HEK293 (cell line): ENCODE data around the gene OR2T29.
"Not testable (repeated sequence)": the region's sequence is repeated elsewhere in the genome, so short reads cannot be mapped to it uniquely, and the experiment has no call there.

ENCODE experiments used
- CTCF ChIA-PET: fragments of 350-600 bp; formaldehyde crosslinking; extraction: SDS; loops from one replicate; lab custom pipeline; 2021; ENCODE audit warnings: antibody characterized with exemption; lab: Yijun Ruan, JAX
- POLR2A ChIA-PET: fragments of 300-600 bp; formaldehyde crosslinking; extraction: SDS; loops from one replicate; lab custom pipeline; 2020; ENCODE audit warnings: antibody characterized with exemption, inconsistent platforms; lab: Yijun Ruan, JAX
- H3K27ac ChIP-seq: fragments of 200-500 bp; sonication (Bioruptor generic); 2 replicates; pipeline ENCODE4 v1.5.1; 2014; ENCODE audit warnings: low read depth, low read length, control low read depth, inconsistent platforms; ENCODE audit errors: extremely low read depth
- H3K36me3 ChIP-seq, 2 experiments: fragments of 200-500 bp in 1 of 2; sonication (Bioruptor generic) in 1 of 2; 1 replicate in 1 of 2; 2 replicates in 1 of 2; pipeline ENCODE4 v1.5.1; 2014 to 2017; ENCODE audit warnings: inconsistent platforms in 2 of 2, low read length in 2 of 2; ENCODE audit not compliant: control insufficient read depth in 2 of 2, insufficient read depth in 1 of 2
- H3K4me1 ChIP-seq: fragments of 200-500 bp; sonication (Bioruptor generic); 2 replicates; pipeline ENCODE4 v1.5.1; 2014; ENCODE audit warnings: mild to moderate bottlenecking, low read length, inconsistent platforms; ENCODE audit not compliant: control insufficient read depth, insufficient read depth
- H3K4me3 ChIP-seq: 2 replicates; pipeline ENCODE4 v1.5.1; 2011; ENCODE audit warnings: low read depth, mild to moderate bottlenecking, control low read depth, low read length, moderate library complexity
- H3K9me3 ChIP-seq: fragments of 200-500 bp; sonication (Bioruptor generic); 2 replicates; pipeline ENCODE4 v1.5.1; 2014; ENCODE audit warnings: low read depth, low read length, inconsistent platforms; ENCODE audit not compliant: control insufficient read depth, insufficient read depth
- KLF16 ChIP-seq: fragments of 450-650 bp; formaldehyde crosslinking; IDR thresholded peaks from 2 replicates; pipeline ENCODE4 v1.5.1; 2017; ENCODE audit warnings: missing biosample characterization, missing genetic modification characterization
- SP7 ChIP-seq: fragments of 450-650 bp; formaldehyde crosslinking; IDR thresholded peaks from 2 replicates; pipeline ENCODE4 v1.5.1; 2016; ENCODE audit warnings: missing biosample characterization, missing genetic modification characterization
- ZNF114 ChIP-seq: fragments of 450-650 bp; formaldehyde crosslinking; IDR thresholded peaks from 2 replicates; pipeline ENCODE4 v1.5.0; 2017; ENCODE audit warnings: missing biosample characterization, missing genetic modification characterization
- ZNF157 ChIP-seq: fragments of 450-650 bp; formaldehyde crosslinking; IDR thresholded peaks from 2 replicates; pipeline ENCODE4 v1.5.1; 2016; ENCODE audit warnings: missing biosample characterization, missing genetic modification characterization
- ZNF433 ChIP-seq: fragments of 450-650 bp; formaldehyde crosslinking; IDR thresholded peaks from 2 replicates; pipeline ENCODE4 v1.5.1; 2016; ENCODE audit warnings: missing biosample characterization, missing genetic modification characterization, low read depth
- ZNF501 ChIP-seq: fragments of 450-650 bp; formaldehyde crosslinking; IDR thresholded peaks from 2 replicates; pipeline ENCODE4 v1.5.1; 2016; ENCODE audit warnings: missing biosample characterization, missing genetic modification characterization
- ZNF621 ChIP-seq: fragments of 450-650 bp; formaldehyde crosslinking; IDR thresholded peaks from 2 replicates; pipeline ENCODE4 v1.5.1; 2017; ENCODE audit warnings: missing biosample characterization, missing genetic modification characterization
- ZNF843 ChIP-seq: fragments of 450-650 bp; formaldehyde crosslinking; IDR thresholded peaks from 2 replicates; pipeline ENCODE4 v1.5.1; 2016; ENCODE audit warnings: missing biosample characterization, missing genetic modification characterization
- ZSCAN23 ChIP-seq: fragments of 450-650 bp; formaldehyde crosslinking; IDR thresholded peaks from 2 replicates; pipeline ENCODE4 v1.5.1; 2016; ENCODE audit warnings: missing biosample characterization, missing genetic modification characterization
- ZSCAN30 ChIP-seq: fragments of 450-650 bp; IDR thresholded peaks from 2 replicates; pipeline ENCODE4 v1.5.1; 2018; ENCODE audit warnings: missing biosample characterization, mild to moderate bottlenecking, missing genetic modification characterization, moderate library complexity
- TF ChIP-seq, protein P1 (sequence below): fragments of 450-650 bp; formaldehyde crosslinking; IDR thresholded peaks from 2 replicates; pipeline ENCODE4 v1.5.1; 2016; ENCODE audit warnings: missing biosample characterization, missing genetic modification characterization
- TF ChIP-seq, protein P2 (sequence below): fragments of 450-650 bp; formaldehyde crosslinking; IDR thresholded peaks from 2 replicates; pipeline ENCODE4 v1.5.1; 2016; ENCODE audit warnings: missing biosample characterization, missing genetic modification characterization
- TF ChIP-seq, protein P3 (sequence below): fragments of 450-650 bp; formaldehyde crosslinking; IDR thresholded peaks from 2 replicates; pipeline ENCODE4 v1.5.1; 2016; ENCODE audit warnings: missing biosample characterization, missing genetic modification characterization
- TF ChIP-seq, protein P4 (sequence below): fragments of 450-650 bp; formaldehyde crosslinking; IDR thresholded peaks from 2 replicates; pipeline ENCODE4 v1.5.1; 2016; ENCODE audit warnings: missing biosample characterization, missing genetic modification characterization
- TF ChIP-seq, protein P5 (sequence below): fragments of 450-650 bp; formaldehyde crosslinking; IDR thresholded peaks from 2 replicates; pipeline ENCODE4 v1.5.1; 2017; ENCODE audit warnings: missing biosample characterization, missing genetic modification characterization

OR2T29 gene, protein sequence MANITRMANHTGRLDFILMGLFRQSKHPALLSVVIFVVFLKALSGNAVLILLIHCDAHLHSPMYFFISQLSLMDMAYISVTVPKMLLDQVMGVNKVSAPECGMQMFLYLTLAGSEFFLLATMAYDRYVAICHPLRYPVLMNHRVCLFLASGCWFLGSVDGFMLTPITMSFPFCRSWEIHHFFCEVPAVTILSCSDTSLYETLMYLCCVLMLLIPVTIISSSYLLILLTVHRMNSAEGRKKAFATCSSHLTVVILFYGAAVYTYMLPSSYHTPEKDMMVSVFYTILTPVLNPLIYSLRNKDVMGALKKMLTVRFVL

DNA sequence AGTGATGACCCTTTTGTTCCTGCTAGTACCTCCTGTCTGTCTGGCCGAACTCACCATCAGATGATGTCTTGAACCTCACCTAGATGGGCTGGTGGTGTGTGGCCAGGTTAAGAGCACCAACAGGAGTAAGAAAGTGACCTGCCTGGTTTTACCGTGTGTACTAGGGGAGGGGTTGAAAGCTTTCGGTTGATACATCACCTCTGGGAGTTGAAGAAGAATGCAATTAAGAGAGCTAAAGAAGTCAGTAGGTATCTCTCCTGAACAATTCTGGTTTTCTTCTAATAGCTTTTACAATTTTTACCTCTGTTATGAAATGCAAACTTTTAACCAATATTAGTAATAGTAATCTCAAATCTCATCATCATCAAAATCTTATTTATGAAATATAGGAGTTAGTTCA lies at the start of gene OR2T29:
Gene OR2T29 (minus strand): TSS at position 101 of the 400 bp plus-strand sequence. CDS start 3,281 bp downstream, outside the sequence.
- H3K4me1 ChIP-seq, H3K27ac ChIP-seq, CTCF ChIA-PET, H3K4me3 ChIP-seq, H3K9me3 ChIP-seq, POLR2A ChIA-PET, H3K36me3 ChIP-seq: not testable (repeated sequence)

DNA sequence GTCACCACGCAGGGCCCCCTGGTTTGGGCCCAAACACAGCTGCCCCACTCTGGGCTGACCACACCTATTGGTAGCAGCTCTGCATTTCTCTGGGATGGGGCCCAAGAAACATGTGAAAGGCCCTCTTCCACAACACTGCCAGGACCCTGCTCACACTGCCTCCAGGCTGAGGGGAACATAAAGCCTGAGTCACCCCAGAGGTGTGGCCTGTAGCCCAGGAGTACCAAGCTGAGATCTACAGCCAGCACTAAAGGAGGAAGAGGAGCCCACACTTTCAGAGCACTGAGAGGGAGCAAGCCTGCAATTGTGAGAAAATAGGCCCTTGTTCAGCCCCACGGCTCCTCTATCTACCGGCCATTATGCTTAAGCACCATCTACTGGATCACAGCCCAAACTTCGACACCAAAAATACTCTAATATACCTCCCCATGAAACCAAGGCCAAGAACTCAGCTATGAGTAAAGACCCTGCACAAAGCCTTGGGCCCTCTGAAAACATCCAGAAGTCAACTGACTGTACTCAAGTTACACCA lies 49.4 kb upstream of the OR2T29 start:
- TF ChIP-seq, protein P1, sequence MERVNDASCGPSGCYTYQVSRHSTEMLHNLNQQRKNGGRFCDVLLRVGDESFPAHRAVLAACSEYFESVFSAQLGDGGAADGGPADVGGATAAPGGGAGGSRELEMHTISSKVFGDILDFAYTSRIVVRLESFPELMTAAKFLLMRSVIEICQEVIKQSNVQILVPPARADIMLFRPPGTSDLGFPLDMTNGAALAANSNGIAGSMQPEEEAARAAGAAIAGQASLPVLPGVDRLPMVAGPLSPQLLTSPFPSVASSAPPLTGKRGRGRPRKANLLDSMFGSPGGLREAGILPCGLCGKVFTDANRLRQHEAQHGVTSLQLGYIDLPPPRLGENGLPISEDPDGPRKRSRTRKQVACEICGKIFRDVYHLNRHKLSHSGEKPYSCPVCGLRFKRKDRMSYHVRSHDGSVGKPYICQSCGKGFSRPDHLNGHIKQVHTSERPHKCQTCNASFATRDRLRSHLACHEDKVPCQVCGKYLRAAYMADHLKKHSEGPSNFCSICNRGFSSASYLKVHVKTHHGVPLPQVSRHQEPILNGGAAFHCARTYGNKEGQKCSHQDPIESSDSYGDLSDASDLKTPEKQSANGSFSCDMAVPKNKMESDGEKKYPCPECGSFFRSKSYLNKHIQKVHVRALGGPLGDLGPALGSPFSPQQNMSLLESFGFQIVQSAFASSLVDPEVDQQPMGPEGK (tag by site-specific recombination), result no peak
- TF ChIP-seq ZSCAN30 (no peak), ZNF114 (tag by site-specific recombination) (no peak), KLF16 (no peak), ZNF157 (tag by site-specific recombination) (no peak), ZNF621 (tag by site-specific recombination) (no peak), SP7 (no peak), ZNF843 (no peak), ZSCAN23 (tag by site-specific recombination) (no peak), ZNF501 (tag by site-specific recombination) (no peak)
- TF ChIP-seq, protein P2, sequence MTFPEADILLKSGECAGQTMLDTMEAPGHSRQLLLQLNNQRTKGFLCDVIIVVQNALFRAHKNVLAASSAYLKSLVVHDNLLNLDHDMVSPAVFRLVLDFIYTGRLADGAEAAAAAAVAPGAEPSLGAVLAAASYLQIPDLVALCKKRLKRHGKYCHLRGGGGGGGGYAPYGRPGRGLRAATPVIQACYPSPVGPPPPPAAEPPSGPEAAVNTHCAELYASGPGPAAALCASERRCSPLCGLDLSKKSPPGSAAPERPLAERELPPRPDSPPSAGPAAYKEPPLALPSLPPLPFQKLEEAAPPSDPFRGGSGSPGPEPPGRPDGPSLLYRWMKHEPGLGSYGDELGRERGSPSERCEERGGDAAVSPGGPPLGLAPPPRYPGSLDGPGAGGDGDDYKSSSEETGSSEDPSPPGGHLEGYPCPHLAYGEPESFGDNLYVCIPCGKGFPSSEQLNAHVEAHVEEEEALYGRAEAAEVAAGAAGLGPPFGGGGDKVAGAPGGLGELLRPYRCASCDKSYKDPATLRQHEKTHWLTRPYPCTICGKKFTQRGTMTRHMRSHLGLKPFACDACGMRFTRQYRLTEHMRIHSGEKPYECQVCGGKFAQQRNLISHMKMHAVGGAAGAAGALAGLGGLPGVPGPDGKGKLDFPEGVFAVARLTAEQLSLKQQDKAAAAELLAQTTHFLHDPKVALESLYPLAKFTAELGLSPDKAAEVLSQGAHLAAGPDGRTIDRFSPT, result no peak
- TF ChIP-seq, protein P3, sequence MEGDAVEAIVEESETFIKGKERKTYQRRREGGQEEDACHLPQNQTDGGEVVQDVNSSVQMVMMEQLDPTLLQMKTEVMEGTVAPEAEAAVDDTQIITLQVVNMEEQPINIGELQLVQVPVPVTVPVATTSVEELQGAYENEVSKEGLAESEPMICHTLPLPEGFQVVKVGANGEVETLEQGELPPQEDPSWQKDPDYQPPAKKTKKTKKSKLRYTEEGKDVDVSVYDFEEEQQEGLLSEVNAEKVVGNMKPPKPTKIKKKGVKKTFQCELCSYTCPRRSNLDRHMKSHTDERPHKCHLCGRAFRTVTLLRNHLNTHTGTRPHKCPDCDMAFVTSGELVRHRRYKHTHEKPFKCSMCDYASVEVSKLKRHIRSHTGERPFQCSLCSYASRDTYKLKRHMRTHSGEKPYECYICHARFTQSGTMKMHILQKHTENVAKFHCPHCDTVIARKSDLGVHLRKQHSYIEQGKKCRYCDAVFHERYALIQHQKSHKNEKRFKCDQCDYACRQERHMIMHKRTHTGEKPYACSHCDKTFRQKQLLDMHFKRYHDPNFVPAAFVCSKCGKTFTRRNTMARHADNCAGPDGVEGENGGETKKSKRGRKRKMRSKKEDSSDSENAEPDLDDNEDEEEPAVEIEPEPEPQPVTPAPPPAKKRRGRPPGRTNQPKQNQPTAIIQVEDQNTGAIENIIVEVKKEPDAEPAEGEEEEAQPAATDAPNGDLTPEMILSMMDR (tag by site-specific recombination), result no peak
- TF ChIP-seq, protein P4, sequence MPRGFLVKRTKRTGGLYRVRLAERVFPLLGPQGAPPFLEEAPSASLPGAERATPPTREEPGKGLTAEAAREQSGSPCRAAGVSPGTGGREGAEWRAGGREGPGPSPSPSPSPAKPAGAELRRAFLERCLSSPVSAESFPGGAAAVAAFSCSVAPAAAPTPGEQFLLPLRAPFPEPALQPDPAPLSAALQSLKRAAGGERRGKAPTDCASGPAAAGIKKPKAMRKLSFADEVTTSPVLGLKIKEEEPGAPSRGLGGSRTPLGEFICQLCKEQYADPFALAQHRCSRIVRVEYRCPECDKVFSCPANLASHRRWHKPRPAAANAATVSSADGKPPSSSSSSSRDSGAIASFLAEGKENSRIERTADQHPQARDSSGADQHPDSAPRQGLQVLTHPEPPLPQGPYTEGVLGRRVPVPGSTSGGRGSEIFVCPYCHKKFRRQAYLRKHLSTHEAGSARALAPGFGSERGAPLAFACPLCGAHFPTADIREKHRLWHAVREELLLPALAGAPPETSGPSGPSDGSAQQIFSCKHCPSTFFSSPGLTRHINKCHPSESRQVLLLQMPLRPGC (tag by site-specific recombination), result no peak
- H3K9me3 ChIP-seq, result no peaks in the 10 kb centered on the region
- no peaks in the 10 kb centered on the region for H3K36me3 ChIP-seq
- H3K4me1 ChIP-seq, result no peaks in the 10 kb centered on the region
- no peak overlapping the region for H3K27ac ChIP-seq
- ChIA-PET POLR2A (no interaction called here), CTCF (no interaction called here)
- H3K4me3 ChIP-seq, result no peak overlapping the region

DNA sequence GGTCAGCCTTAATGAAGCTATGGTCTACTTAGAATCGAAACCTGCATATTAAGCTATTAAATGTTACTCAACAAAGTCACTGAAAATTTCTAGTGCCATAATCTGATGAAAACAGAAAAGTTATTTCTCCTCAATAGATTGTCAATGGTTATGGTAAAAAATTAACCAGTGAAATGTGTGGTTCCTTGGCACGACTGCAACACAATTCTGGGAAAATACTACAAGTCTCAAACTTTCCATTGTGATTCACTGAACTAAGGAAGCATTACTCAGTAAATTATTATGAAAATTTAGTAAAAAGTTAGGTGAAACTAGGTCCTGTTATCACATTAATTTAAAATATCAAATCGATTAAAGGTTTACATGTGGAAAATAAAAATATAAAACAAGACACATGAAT lies 47.7 kb upstream of the OR2T29 start:
- POLR2A ChIA-PET, result no interaction called here
- CTCF ChIA-PET, result no interaction called here
- Histone ChIP-seq H3K4me3 (no peak overlapping the region), H3K9me3 (no peaks in the 10 kb centered on the region), H3K36me3 (no peaks in the 10 kb centered on the region), H3K27ac (no peak overlapping the region), H3K4me1 (no peaks in the 10 kb centered on the region)
- TF ChIP-seq, protein P5, sequence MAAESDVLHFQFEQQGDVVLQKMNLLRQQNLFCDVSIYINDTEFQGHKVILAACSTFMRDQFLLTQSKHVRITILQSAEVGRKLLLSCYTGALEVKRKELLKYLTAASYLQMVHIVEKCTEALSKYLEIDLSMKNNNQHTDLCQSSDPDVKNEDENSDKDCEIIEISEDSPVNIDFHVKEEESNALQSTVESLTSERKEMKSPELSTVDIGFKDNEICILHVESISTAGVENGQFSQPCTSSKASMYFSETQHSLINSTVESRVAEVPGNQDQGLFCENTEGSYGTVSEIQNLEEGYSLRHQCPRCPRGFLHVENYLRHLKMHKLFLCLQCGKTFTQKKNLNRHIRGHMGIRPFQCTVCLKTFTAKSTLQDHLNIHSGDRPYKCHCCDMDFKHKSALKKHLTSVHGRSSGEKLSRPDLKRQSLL (tag by site-specific recombination), result no peak
- no peak for TF ChIP-seq ZNF433 (tag by site-specific recombination)
